CD8-positive, alpha-beta memory T cell (primary cell): ENCODE measurements around the gene TAOK2. TPM values are rescaled to one million over a fixed set of nuclear protein-coding genes. Genes with fewer than 3 reads are reported as not detected.

ENCODE experiments used
- CTCF ChIA-PET: fragments of 350-600 bp; sonication (Branson Sonifier 250); formaldehyde crosslinking; loops from one replicate; lab custom pipeline; 2021; ENCODE audit warnings: antibody characterized with exemption; lab: Charles Lee
- POLR2A ChIA-PET: fragments of 350-600 bp; sonication (Branson Sonifier 250); formaldehyde crosslinking; loops from one replicate; lab custom pipeline; 2021; ENCODE audit warnings: antibody characterized with exemption; lab: Charles Lee
- DNase-seq, 5 donors: peaks; one replicate each; pipeline versions ENCODE4 v3.0.0 to v3.0.0-alpha.2; 2020 to 2022; ENCODE audit warnings: mixed read lengths in 1 of 5
- H3K27ac ChIP-seq: one replicate; pipeline ENCODE4 v1.7.0; 2013; ENCODE audit warnings: low read depth, mild to moderate bottlenecking, low read length, moderate library complexity
- H3K27me3 ChIP-seq: 2 replicates; pipeline ENCODE4 v1.7.0; 2013; ENCODE audit warnings: low read length, mild to moderate bottlenecking; ENCODE audit not compliant: insufficient read depth, poor library complexity, severe bottlenecking
- H3K36me3 ChIP-seq: 2 replicates; pipeline ENCODE4 v1.7.0; 2013; ENCODE audit warnings: mild to moderate bottlenecking, low read length, moderate library complexity; ENCODE audit not compliant: insufficient read depth
- H3K4me1 ChIP-seq: 2 replicates; pipeline ENCODE4 v1.7.0; 2013; ENCODE audit warnings: mild to moderate bottlenecking, low read length, moderate library complexity; ENCODE audit not compliant: insufficient read depth
- H3K4me3 ChIP-seq: 2 replicates; pipeline ENCODE4 v1.7.0; 2013; ENCODE audit warnings: mild to moderate bottlenecking, low read length
- H3K9me3 ChIP-seq: 2 replicates; pipeline ENCODE4 v1.7.0; 2013; ENCODE audit warnings: mild to moderate bottlenecking, low read length
- H3K27ac Mint-ChIP-seq, 8 donors: one replicate each; pipeline ENCODE4 v1.8.0; 2020 to 2021; ENCODE audit warnings: mixed read lengths in 8 of 8, mild to moderate bottlenecking in 6 of 8, inconsistent platforms in 3 of 8, moderate library complexity in 3 of 8
- H3K27me3 Mint-ChIP-seq, 2 donors: one replicate each; pipeline ENCODE4 v1.8.0; 2020 to 2021; ENCODE audit warnings: mixed read lengths in 2 of 2, mild to moderate bottlenecking in 1 of 2, moderate library complexity in 1 of 2
- H3K36me3 Mint-ChIP-seq, 3 donors: one replicate each; pipeline ENCODE4 v1.8.0; 2020 to 2021; ENCODE audit warnings: mixed read lengths in 3 of 3, inconsistent platforms in 1 of 3, mild to moderate bottlenecking in 1 of 3
- H3K4me1 Mint-ChIP-seq, 3 donors: one replicate each; pipeline ENCODE4 v1.8.0; 2020 to 2021; ENCODE audit warnings: mixed read lengths in 3 of 3, inconsistent platforms in 1 of 3, mild to moderate bottlenecking in 1 of 3
- H3K4me3 Mint-ChIP-seq, 7 donors: one replicate each; pipeline ENCODE4 v1.8.0; 2020 to 2021; ENCODE audit warnings: mixed read lengths in 7 of 7, mild to moderate bottlenecking in 6 of 7, moderate library complexity in 4 of 7, inconsistent platforms in 2 of 7
- H3K9me3 Mint-ChIP-seq, 5 donors: one replicate each; pipeline ENCODE4 v1.8.0; 2020 to 2022; ENCODE audit warnings: mixed read lengths in 5 of 5, mild to moderate bottlenecking in 3 of 5, moderate library complexity in 2 of 5, inconsistent platforms in 1 of 5
- polyA plus RNA-seq: library from polyadenylated mRNA; unstranded; fragments of 300-500 nt; fragmentation: Illumina TruSeq; gene quantifications from one replicate; pipeline ENCODE4 v1.2.3, GENCODE V29; 2021
- total RNA-seq, 2 experiments: library from RNA; stranded (reverse); gene quantifications; one replicate each; pipeline ENCODE4 v1.2.3, GENCODE V29; 2021

The TAOK2 gene
- total and polyA plus RNA-seq, 3 experiments from 2014 or later = 7.1 to 44.3 (median 41.8) TPM

GRCh38 chr16:29995911-29996765, 22.5 kb downstream of the TAOK2 start, which contains the start of gene INO80E:
Gene INO80E (plus strand): TSS chr16:29996241. CDS start chr16:29996311, 70 bp downstream.
- no peaks in the 10 kb centered on the region for H3K9me3 ChIP-seq
- peak within 1 kb of the TSS; percentile 83 for H3K4me3 ChIP-seq
- peak within 1 kb of the TSS; percentile 95 for H3K27ac ChIP-seq
- peaks cover 19% of the 10 kb centered on the region for H3K4me1 ChIP-seq
- DNase-seq = peak; percentile 97 to 99 (median 98)
- no peaks in the 10 kb centered on the region for H3K27me3 Mint-ChIP-seq
- H3K36me3 Mint-ChIP-seq = peaks cover 0 to 71% (median 8%) of the 10 kb centered on the region in 3 donors
- H3K4me1 Mint-ChIP-seq = peaks cover 30 to 55% (median 46%) of the 10 kb centered on the region in 3 donors
- H3K9me3 Mint-ChIP-seq = no peaks in the 10 kb centered on the region
- H3K36me3 ChIP-seq = peaks cover 4% of the 10 kb centered on the region
- H3K27ac Mint-ChIP-seq = peak within 1 kb of the TSS; percentile 96 to 99 (median 98)
- CTCF ChIA-PET = interaction anchor here (0.8 to 1.9 kb wide), 6 partner anchors 9 to 302 kb away, joined by 3 to 4 read pairs (median 3); partner anchors contain the start of genes CDIPT and TAOK2
- no peaks in the 10 kb centered on the region for H3K27me3 ChIP-seq
- POLR2A ChIA-PET = interaction anchor here (0.6 to 3.8 kb wide), 8 partner anchors 10 to 348 kb away, joined by 3 to 14 read pairs (median 4); partner anchors contain the start of genes ALDOA, PAGR1, TAOK2 and TMEM219
- peak within 1 kb of the TSS; percentile 95 to 99 (median 96) for H3K4me3 Mint-ChIP-seq

- CTCF ChIA-PET = interaction anchor here (0.6 to 1.9 kb wide), 5 partner anchors 9 to 303 kb away, joined by 3 to 4 read pairs (median 3); no protein-coding TSS in a partner anchor
- H3K36me3 Mint-ChIP-seq = peaks cover 0 to 71% (median 8%) of the 10 kb centered on the region in 3 donors
- H3K27me3 Mint-ChIP-seq = no peaks in the 10 kb centered on the region
Measured at GRCh38 chr16:29996766-29997250, 23.1 kb downstream of the TAOK2 start.

GRCh38 chr16:29999605-30000004, 25.9 kb downstream of the TAOK2 start:
- no peaks in the 10 kb centered on the region for H3K27me3 Mint-ChIP-seq
- peaks cover 0 to 70% (median 3%) of the 10 kb centered on the region in 3 donors for H3K36me3 Mint-ChIP-seq
- Histone ChIP-seq H3K4me3 (no peak overlapping the region), H3K9me3 (no peaks in the 10 kb centered on the region), H3K27ac (no peak overlapping the region), H3K27me3 (no peaks in the 10 kb centered on the region), H3K36me3 (peaks cover 4% of the 10 kb centered on the region), H3K4me1 (peaks cover 13% of the 10 kb centered on the region)
- ChIA-PET POLR2A (no interaction called here), CTCF (no interaction called here)
- H3K4me1 Mint-ChIP-seq = peaks cover 31 to 47% (median 40%) of the 10 kb centered on the region in 3 donors
- H3K9me3 Mint-ChIP-seq = no peaks in the 10 kb centered on the region
- H3K27ac Mint-ChIP-seq = peak overlapping the region in 1 of 8 donors; percentile 65
- no peak overlapping the region for H3K4me3 Mint-ChIP-seq
- DNase-seq = no peak

More at GRCh38 chr16:29996766-29997250, 23.1 kb downstream of the TAOK2 start:
- no peaks in the 10 kb centered on the region for H3K9me3 Mint-ChIP-seq
- POLR2A ChIA-PET = interaction anchor here (0.8 to 3.8 kb wide), 4 partner anchors 23 to 295 kb away, joined by 3 to 14 read pairs (median 4); partner anchors contain the start of genes ALDOA, PAGR1 and TAOK2
- peak overlapping the region; percentile 95 to 99 (median 96) for H3K4me3 Mint-ChIP-seq
- peaks cover 4% of the 10 kb centered on the region for H3K36me3 ChIP-seq
- peaks cover 19% of the 10 kb centered on the region for H3K4me1 ChIP-seq
- H3K27ac ChIP-seq = peak overlapping the region; percentile 95
- no peaks in the 10 kb centered on the region for H3K27me3 ChIP-seq
- peak overlapping the region; percentile 83 for H3K4me3 ChIP-seq
- DNase-seq = no peak
- H3K4me1 Mint-ChIP-seq = peaks cover 30 to 55% (median 46%) of the 10 kb centered on the region in 3 donors
- no peaks in the 10 kb centered on the region for H3K9me3 ChIP-seq
- peak overlapping the region; percentile 54 to 99 (median 98) for H3K27ac Mint-ChIP-seq

- CTCF ChIA-PET = no interaction called here
- peaks cover 4% of the 10 kb centered on the region for H3K36me3 ChIP-seq
- H3K36me3 Mint-ChIP-seq = peaks cover 0 to 58% (median 3%) of the 10 kb centered on the region in 3 donors
Measured at GRCh38 chr16:30000735-30001631, 27.3 kb downstream of the TAOK2 start.

GRCh38 chr16:30002614-30003346, 29.1 kb downstream of the TAOK2 start:
- peaks cover 15 to 20% (median 19%) of the 10 kb centered on the region in 3 donors for H3K4me1 Mint-ChIP-seq
- ChIA-PET POLR2A (no interaction called here), CTCF (interaction anchor here (1.2 kb wide), 1 partner anchor 303 kb away, joined by 4 read pairs; no protein-coding TSS in a partner anchor)
- H3K27ac Mint-ChIP-seq = peak overlapping the region in 2 of 8 donors; percentile 12 to 75
- H3K4me3 Mint-ChIP-seq = peak overlapping the region in 2 of 7 donors; percentile 33 to 71
- H3K9me3 ChIP-seq = no peaks in the 10 kb centered on the region
- peaks cover 4% of the 10 kb centered on the region for H3K36me3 ChIP-seq
- H3K9me3 Mint-ChIP-seq = no peaks in the 10 kb centered on the region
- no peaks in the 10 kb centered on the region for H3K27me3 ChIP-seq
- H3K4me1 ChIP-seq = no peaks in the 10 kb centered on the region
- H3K27ac ChIP-seq = no peak overlapping the region
- H3K27me3 Mint-ChIP-seq = no peaks in the 10 kb centered on the region
- no peak overlapping the region for H3K4me3 ChIP-seq
- DNase-seq = no peak
- H3K36me3 Mint-ChIP-seq = peaks cover 0 to 46% (median 3%) of the 10 kb centered on the region in 3 donors

More at GRCh38 chr16:30000735-30001631, 27.3 kb downstream of the TAOK2 start:
- Histone ChIP-seq H3K27ac (no peak overlapping the region), H3K4me3 (no peak overlapping the region), H3K4me1 (peaks cover 8% of the 10 kb centered on the region), H3K9me3 (no peaks in the 10 kb centered on the region), H3K27me3 (no peaks in the 10 kb centered on the region)
- Mint-ChIP-seq H3K4me3 (no peak overlapping the region), H3K27ac (peak overlapping the region in 1 of 8 donors; percentile 52), H3K27me3 (no peaks in the 10 kb centered on the region), H3K4me1 (peaks cover 26 to 34% (median 33%) of the 10 kb centered on the region in 3 donors), H3K9me3 (no peaks in the 10 kb centered on the region)
- DNase-seq = no peak
- POLR2A ChIA-PET = no interaction called here

- H3K27ac ChIP-seq = no peak overlapping the region
- H3K36me3 ChIP-seq = peaks cover 4% of the 10 kb centered on the region
- H3K4me1 Mint-ChIP-seq = peaks cover 10 to 11% (median 11%) of the 10 kb centered on the region in 3 donors
- no peak overlapping the region for H3K27ac Mint-ChIP-seq
- peaks cover 4 to 6% of the 10 kb centered on the region in 2 donors for H3K27me3 Mint-ChIP-seq
- CTCF ChIA-PET = interaction anchor here (0.8 to 2.1 kb wide), 4 partner anchors 116 to 304 kb away, joined by 3 to 8 read pairs (median 4); no protein-coding TSS in a partner anchor
- no peak for DNase-seq
- H3K27me3 ChIP-seq = no peaks in the 10 kb centered on the region
- H3K9me3 Mint-ChIP-seq = no peaks in the 10 kb centered on the region
- POLR2A ChIA-PET = no interaction called here
- H3K36me3 Mint-ChIP-seq = peaks cover 0 to 39% (median 3%) of the 10 kb centered on the region in 3 donors
- H3K4me1 ChIP-seq = no peaks in the 10 kb centered on the region
- H3K4me3 Mint-ChIP-seq = no peak overlapping the region
- no peaks in the 10 kb centered on the region for H3K9me3 ChIP-seq
- H3K4me3 ChIP-seq = no peak overlapping the region
Measured at GRCh38 chr16:30003670-30004423, 30.2 kb downstream of the TAOK2 start.
